ENCODE data around the gene DLGAP1. TPM values are rescaled to one million over a fixed set of nuclear protein-coding genes. Genes with fewer than 3 reads are reported as not detected.

DLGAP1 gene
- total RNA-seq, 2 experiments from 2014 or later, result 0.31 to 0.36 TPM

- Mint-ChIP-seq H3K36me3 (ENCODE audit: low read depth) (no peaks in the 10 kb centered on the region), H3K4me3 (no peak overlapping the region), H3K9me3 (no peaks in the 10 kb centered on the region), H3K27ac (no peak overlapping the region), H3K4me1 (ENCODE audit: low read depth) (no peaks in the 10 kb centered on the region), H3K27me3 (peaks cover 13% of the 10 kb centered on the region)
- Histone ChIP-seq H3K9me3 (ENCODE audit: control insufficient read depth in 1 of 2, insufficient read depth in 1 of 2, low read length in 2 of 2) (no peaks in the 10 kb centered on the region), H3K27me3 (ENCODE audit: control insufficient read depth in 1 of 2, insufficient read depth in 2 of 2, low read length in 2 of 2) (peaks cover 0 to 2% of the 10 kb centered on the region in 2 experiments), H3K36me3 (ENCODE audit: insufficient read depth, low read length) (no peaks in the 10 kb centered on the region), H3K4me3 (ENCODE audit: low read length) (no peak overlapping the region), H3K27ac (ENCODE audit: low read depth in 1 of 2, low read length in 2 of 2) (no peak overlapping the region), H3K4me1 (ENCODE audit: insufficient read depth, low read length) (no peaks in the 10 kb centered on the region)
- CTCF ChIA-PET, result interaction anchor here (1.7 kb wide), 1 partner anchor 10 kb away, joined by 5 read pairs; no protein-coding TSS in a partner anchor
- ATAC-seq (ENCODE audit: poor library complexity) (no peak), DNase-seq (no peak)
- no peak for TF ChIP-seq CTCF (IDR thresholded peaks at IDR 0.05)
- POLR2A ChIA-PET, result interaction anchor here (0.6 kb wide), 1 partner anchor 84 kb away, joined by 3 read pairs; no protein-coding TSS in a partner anchor
- intact Hi-C loops (cut with DNase I, micrococcal nuclease), result no loop called here
Observed at GRCh38 chr18:4119127-4119648, 335.9 kb downstream of the DLGAP1 start.

DNA sequence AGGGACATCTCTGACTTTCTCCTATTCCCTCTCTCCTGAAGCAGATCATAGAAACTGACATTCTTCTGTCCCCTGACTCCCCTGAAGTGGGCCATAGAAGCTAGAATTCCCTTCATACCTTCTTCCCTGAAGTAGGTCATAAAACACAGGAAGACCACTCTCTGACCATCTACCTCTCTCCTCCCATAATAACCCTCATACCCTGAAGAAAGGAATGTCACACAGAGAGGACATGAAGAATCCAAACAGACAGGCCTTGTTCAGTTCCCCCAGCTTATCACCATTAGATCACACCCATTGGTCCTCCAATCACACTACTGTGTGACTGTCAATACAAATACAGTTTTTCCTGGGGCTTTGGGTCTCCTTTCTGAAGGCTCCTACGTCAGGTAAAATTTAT is 347.1 kb downstream of the DLGAP1 start:
- H3K36me3 ChIP-seq (ENCODE audit: insufficient read depth, low read length), result no peaks in the 10 kb centered on the region
- no peak for ATAC-seq (ENCODE audit: poor library complexity)
- no peak for TF ChIP-seq CTCF (IDR thresholded peaks at IDR 0.05)
- Mint-ChIP-seq H3K27ac (no peak overlapping the region), H3K4me1 (ENCODE audit: low read depth) (no peaks in the 10 kb centered on the region), H3K4me3 (no peak overlapping the region), H3K27me3 (peaks cover 6% of the 10 kb centered on the region), H3K36me3 (ENCODE audit: low read depth) (no peaks in the 10 kb centered on the region), H3K9me3 (no peaks in the 10 kb centered on the region)
- intact Hi-C loops (cut with DNase I, micrococcal nuclease), result no loop called here
- H3K27me3 ChIP-seq (ENCODE audit: control insufficient read depth in 1 of 2, insufficient read depth in 2 of 2, low read length in 2 of 2), result no peaks in the 10 kb centered on the region
- H3K4me1 ChIP-seq (ENCODE audit: insufficient read depth, low read length), result no peaks in the 10 kb centered on the region
- H3K27ac ChIP-seq (ENCODE audit: low read depth in 1 of 2, low read length in 2 of 2), result no peak overlapping the region
- no peaks in the 10 kb centered on the region for H3K9me3 ChIP-seq (ENCODE audit: control insufficient read depth in 1 of 2, insufficient read depth in 1 of 2, low read length in 2 of 2)
- CTCF ChIA-PET, result interaction anchor here (1.6 kb wide), 1 partner anchor 12 kb away, joined by 5 read pairs; no protein-coding TSS in a partner anchor
- POLR2A ChIA-PET, result no interaction called here
- no peak for DNase-seq
- no peak overlapping the region for H3K4me3 ChIP-seq (ENCODE audit: low read length)

- no peak overlapping the region for H3K4me3 ChIP-seq (ENCODE audit: low read length)
- ATAC-seq (ENCODE audit: poor library complexity), result no peak
- no peak overlapping the region for H3K4me3 Mint-ChIP-seq
- H3K4me1 ChIP-seq (ENCODE audit: insufficient read depth, low read length), result no peaks in the 10 kb centered on the region
- no peaks in the 10 kb centered on the region for H3K36me3 ChIP-seq (ENCODE audit: insufficient read depth, low read length)
- H3K9me3 ChIP-seq (ENCODE audit: control insufficient read depth in 1 of 2, insufficient read depth in 1 of 2, low read length in 2 of 2), result no peaks in the 10 kb centered on the region
- CTCF ChIA-PET, result interaction anchor here (0.6 to 1.7 kb wide), 4 partner anchors 11 to 951 kb away, joined by 3 to 10 read pairs (median 3); no protein-coding TSS in a partner anchor
- H3K36me3 Mint-ChIP-seq (ENCODE audit: low read depth), result no peaks in the 10 kb centered on the region
- H3K4me1 Mint-ChIP-seq (ENCODE audit: low read depth), result no peaks in the 10 kb centered on the region
- DNase-seq, result no peak
- H3K27ac Mint-ChIP-seq, result no peak overlapping the region
- H3K27me3 Mint-ChIP-seq, result peaks cover 6% of the 10 kb centered on the region
- intact Hi-C loops (cut with DNase I, micrococcal nuclease), result loop anchor here in 1 of 2 experiments (1.0 kb wide), 1 partner anchor 950 kb away; no protein-coding TSS in a partner anchor
- H3K27me3 ChIP-seq (ENCODE audit: control insufficient read depth in 1 of 2, insufficient read depth in 2 of 2, low read length in 2 of 2), result no peaks in the 10 kb centered on the region
- no peak for TF ChIP-seq CTCF (IDR thresholded peaks at IDR 0.05)
- no peak overlapping the region for H3K27ac ChIP-seq (ENCODE audit: low read depth in 1 of 2, low read length in 2 of 2)
- no peaks in the 10 kb centered on the region for H3K9me3 Mint-ChIP-seq
- POLR2A ChIA-PET, result no interaction called here
Observed at GRCh38 chr18:4107049-4107467, 348.0 kb downstream of the DLGAP1 start.

All from CD4-positive, alpha-beta T cell (primary cell).